Stimulated activated CD4-positive, alpha-beta T cell treated with anti-CD3 and anti-CD28 coated beads, Interleukin-4, amount 100 ng/mL, for 1 hour (primary cell): ENCODE results near the gene ARFGAP3.

Source experiments
- DNase-seq: peaks from one replicate; pipeline ENCODE4 v3.0.0-alpha.2; 2020

ARFGAP3 gene

GRCh38 chr22:42857845-42858481 lies 890 bp upstream of the ARFGAP3 start:
- no peak for DNase-seq

GRCh38 chr22:42856179-42856864 lies 751 bp downstream of the ARFGAP3 start:
- peak; percentile 64 for DNase-seq

GRCh38 chr22:42855721-42856120 lies 1.4 kb downstream of the ARFGAP3 start:
- DNase-seq = no peak

- DNase-seq = no peak
Observed at GRCh38 chr22:42855211-42855610, 1.9 kb downstream of the ARFGAP3 start.

GRCh38 chr22:42848941-42849550 lies 8.0 kb downstream of the ARFGAP3 start:
- DNase-seq = no peak

- no peak for DNase-seq
Observed at GRCh38 chr22:42847110-42847509, 10.0 kb downstream of the ARFGAP3 start.

GRCh38 chr22:42844756-42845155 lies 12.3 kb downstream of the ARFGAP3 start:
- no peak for DNase-seq

GRCh38 chr22:42842658-42843370 lies 14.3 kb downstream of the ARFGAP3 start:
- no peak for DNase-seq

- no peak for DNase-seq
Observed at GRCh38 chr22:42841444-42841843, 15.6 kb downstream of the ARFGAP3 start.

GRCh38 chr22:42837556-42837955 lies 19.5 kb downstream of the ARFGAP3 start:
- DNase-seq = no peak

GRCh38 chr22:42836026-42836425 lies 21.0 kb downstream of the ARFGAP3 start:
- DNase-seq = no peak

- no peak for DNase-seq
Observed at GRCh38 chr22:42834177-42834949, 22.7 kb downstream of the ARFGAP3 start.

GRCh38 chr22:42833104-42833503 lies 24.0 kb downstream of the ARFGAP3 start:
- no peak for DNase-seq

GRCh38 chr22:42831712-42832111 lies 25.4 kb downstream of the ARFGAP3 start:
- no peak for DNase-seq

- DNase-seq = no peak
Observed at GRCh38 chr22:42830161-42830560, 26.9 kb downstream of the ARFGAP3 start.

- no peak for DNase-seq
Observed at GRCh38 chr22:42829302-42829701, 27.8 kb downstream of the ARFGAP3 start.

GRCh38 chr22:42825796-42826195 lies 31.3 kb downstream of the ARFGAP3 start:
- DNase-seq = no peak

- DNase-seq = no peak
Observed at GRCh38 chr22:42821386-42821785, 35.7 kb downstream of the ARFGAP3 start.

- no peak for DNase-seq
Observed at GRCh38 chr22:42820045-42820763, 36.9 kb downstream of the ARFGAP3 start.

- DNase-seq = no peak
Observed at GRCh38 chr22:42819412-42820044, 37.5 kb downstream of the ARFGAP3 start.

- no peak for DNase-seq
Observed at GRCh38 chr22:42817556-42817955, 39.5 kb downstream of the ARFGAP3 start.

- no peak for DNase-seq
Observed at GRCh38 chr22:42816336-42816735, 40.7 kb downstream of the ARFGAP3 start.
